Stimulated activated naive CD4-positive, alpha-beta T cell (primary cell): ENCODE measurements around the gene C2orf49.
"Not testable (repeated sequence)": the region's sequence is repeated elsewhere in the genome, so short reads cannot be mapped to it uniquely, and the experiment has no call there.

ENCODE experiments used
- DNase-seq, 6 experiments: peaks; one replicate each; lab custom pipeline; 2025; lab: John Stamatoyannopoulos, UW

Gene C2orf49

DNA sequence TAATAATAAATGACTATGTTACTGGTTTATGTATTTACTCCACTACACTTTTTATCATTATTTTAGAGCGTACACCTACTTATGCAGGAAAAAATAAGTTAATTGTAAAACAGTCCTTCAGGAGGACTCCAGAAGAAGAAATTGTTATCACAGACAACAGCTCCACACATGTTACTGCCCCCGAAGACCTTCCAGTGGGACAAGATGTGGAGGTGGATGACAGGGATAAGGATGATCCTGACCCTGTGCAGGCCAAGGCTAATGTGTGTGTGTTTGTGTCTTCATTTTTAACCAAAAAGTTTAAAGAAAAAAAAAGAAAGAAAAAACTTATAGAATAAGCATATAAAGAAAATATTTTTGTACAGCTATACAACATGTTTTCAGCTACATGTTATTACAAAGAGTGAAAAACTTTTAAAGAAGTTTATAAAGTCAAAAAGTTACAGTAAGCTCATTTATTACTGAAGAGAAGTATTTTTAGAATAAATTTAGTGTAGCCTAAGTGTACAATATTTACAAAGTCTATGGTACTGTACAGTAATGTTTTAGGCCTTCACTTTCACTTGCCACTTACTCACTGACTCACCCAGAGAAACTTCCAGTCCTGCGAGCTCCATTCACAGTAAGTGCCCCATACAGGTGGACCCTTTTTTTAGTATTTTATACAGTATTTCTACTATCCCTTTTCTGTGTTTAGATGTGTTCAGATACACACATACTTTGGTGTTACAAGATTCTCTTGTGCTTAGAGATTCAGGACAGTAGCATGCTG is 15.3 kb upstream of the C2orf49 start:
- DNase-seq = no peak

DNA sequence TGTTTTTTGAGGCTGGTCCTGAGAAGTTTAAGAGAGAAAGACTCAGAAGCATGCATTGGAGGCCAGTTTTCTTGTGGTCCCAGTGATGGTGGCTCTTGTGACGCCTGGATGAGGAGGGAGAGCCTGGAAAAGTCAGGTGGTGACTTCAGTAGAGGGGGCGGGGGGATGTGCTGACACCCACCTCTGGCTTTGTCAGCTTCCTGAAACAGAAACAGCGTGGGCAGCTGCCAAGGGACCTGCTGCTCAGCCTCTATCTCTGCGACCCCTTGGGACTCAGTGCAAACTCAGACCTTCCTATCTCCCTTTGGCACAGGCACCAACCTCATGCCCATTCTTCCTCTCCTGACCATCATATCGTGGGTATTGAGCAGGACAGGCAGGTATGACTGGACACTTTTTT is 14.2 kb upstream of the C2orf49 start:
- no peak for DNase-seq

GRCh38 chr2:105324101-105324500 is 13.2 kb upstream of the C2orf49 start:
- DNase-seq = no peak

- no peak for DNase-seq
Measured at GRCh38 chr2:105324732-105325131, 12.6 kb upstream of the C2orf49 start.

DNA sequence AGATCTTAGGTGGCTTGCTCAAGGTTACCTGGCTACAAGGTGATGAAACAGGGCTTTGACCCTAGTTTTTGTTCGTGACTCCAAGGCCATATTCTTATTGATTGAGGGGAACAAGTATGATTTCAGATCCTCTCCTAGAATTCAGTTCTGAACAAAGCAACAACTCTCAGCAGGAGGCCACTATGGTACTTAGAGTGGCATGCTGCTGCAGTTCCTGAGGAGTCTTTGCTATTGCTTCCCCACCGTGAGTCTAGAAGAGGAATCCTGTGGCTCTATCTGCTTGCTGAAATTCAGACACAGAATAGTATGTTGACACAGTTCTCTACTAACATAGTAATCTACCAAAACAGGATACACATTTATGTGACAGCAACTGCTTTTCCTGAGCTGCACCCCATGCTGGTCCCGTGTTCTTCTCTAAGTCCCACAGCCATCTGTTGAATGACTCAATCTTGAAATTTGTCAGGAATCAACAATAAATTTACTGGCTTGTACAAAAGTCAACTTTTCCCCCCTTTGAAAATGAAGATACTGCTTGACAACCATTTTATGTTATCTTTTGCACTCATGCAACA is 11.9 kb upstream of the C2orf49 start:
- DNase-seq = no peak

- DNase-seq = not testable (repeated sequence)
Measured at GRCh38 chr2:105327271-105327670, 10.1 kb upstream of the C2orf49 start.

DNA sequence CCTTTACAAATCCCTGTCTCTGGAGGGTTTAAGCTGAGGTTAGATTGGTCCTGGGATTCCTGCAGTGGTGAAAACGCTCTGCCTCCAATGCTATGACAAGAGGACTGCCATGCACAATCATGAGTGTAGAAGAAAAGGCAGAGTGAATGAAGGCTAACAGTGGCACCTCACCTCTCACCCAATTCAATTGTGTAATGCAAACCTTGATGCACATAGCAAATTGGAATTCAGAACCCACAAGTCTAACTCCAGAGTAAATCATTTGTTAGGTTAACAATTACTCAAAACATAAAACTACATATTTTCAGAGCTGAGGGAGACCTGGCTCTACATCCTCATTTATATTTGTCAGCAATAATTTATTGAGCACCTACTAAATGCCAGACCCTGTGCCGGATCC is 9.7 kb upstream of the C2orf49 start:
- no peak for DNase-seq

GRCh38 chr2:105328281-105329196 is 8.8 kb upstream of the C2orf49 start:
- peak in 2 of 6 experiments; percentile 9 to 37 for DNase-seq

- DNase-seq = peak in 2 of 6 experiments; percentile 44 to 45
Measured at GRCh38 chr2:105329197-105329554, 8.2 kb upstream of the C2orf49 start.

DNA sequence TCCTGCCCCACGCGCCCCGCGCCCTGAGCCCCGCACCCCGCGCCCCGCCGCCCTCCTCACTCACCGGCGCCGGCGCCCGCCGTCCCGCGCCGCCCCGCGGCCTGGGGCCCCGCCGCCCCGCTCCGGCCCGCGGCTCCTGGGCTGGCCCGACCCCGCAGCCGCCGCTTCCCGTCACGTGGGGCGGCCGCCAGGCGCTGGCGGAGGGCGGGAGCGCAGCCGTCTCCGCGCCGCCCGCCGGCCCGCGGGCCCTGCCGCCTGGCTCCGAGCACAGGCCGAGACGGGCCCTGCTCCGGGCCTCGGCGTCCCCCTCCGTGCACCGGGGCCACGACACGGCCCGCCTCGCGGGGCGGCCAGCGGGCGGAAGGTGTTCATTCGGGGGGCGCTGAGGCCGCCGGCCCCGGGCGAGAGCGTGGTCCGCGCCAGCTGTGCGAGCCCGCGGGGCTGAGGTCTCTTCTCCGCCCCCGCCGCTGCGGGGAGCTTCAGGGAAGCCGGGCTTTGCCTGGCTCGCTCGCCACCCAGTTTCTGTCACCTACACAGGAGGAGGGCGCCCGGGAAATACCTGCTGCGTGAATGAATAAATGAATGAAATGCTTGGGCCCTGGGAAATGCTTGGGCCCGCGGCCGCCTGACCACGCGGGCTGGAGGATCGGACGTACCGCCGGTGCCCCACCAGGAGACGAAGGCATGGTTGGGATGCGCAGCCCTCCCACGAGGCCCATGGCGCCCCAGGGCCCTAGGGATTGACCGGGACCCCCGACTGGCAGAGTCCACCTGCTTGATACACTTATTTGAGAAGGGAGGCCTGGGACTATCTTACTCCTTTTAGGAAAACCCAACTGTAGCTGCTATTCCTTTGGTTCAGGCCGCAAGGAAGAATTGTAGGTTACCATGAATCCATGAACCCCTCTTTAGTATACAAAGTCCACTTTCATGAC is 7.5 kb upstream of the C2orf49 start, which contains the start of gene TGFBRAP1:
TGFBRAP1 (minus strand) TSS at position 175 of the 935 bp plus-strand sequence. CDS start 21,434 bp downstream, outside the sequence.
- DNase-seq = peak; percentile 42 to 69 (median 58)

GRCh38 chr2:105330681-105331375 is 6.5 kb upstream of the C2orf49 start:
- DNase-seq = no peak

DNA sequence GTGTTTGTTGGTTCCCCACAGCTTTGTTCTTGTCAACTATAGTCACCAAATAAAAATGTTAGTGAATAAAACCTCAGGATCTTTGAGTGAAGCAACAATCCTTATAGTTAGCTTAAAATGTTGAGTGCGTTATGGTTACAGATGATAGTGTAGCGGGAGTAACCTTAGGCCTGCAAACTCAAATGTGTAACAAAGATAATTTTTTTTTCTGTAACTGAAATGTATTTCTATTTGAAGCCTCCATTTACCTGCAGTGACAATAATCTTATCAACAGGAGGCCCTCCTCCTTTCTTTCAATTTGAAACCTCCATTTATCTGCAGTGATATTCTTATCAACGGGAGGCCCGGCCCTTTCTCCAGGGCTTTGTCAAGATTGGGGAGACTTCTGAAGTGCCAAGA is 3.1 kb upstream of the C2orf49 start:
- no peak for DNase-seq

DNA sequence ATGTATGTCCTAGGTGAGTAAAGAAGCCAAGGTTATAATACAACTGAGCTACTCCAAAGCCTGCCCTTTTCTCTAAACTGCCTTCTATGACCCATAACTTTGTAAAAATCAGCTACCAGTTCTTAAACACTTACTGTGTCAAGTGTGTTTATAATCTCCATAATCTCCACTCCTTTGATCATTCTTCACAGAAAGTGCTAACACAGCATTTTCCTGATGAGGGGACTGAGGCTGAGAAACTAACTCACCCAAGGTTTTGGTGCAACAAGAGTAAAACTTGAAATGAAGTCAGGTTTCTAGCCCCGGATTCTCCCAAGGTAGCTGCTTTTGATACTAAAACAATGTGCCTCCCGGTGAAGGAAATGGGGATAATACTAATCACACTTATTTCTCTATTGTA is 1.9 kb upstream of the C2orf49 start:
- DNase-seq = no peak

GRCh38 chr2:105336786-105337121 is 586 bp upstream of the C2orf49 start:
- no peak for DNase-seq

- DNase-seq = peak in 1 of 6 experiments; percentile 31
Measured at GRCh38 chr2:105338020-105338385, 663 bp downstream of the C2orf49 start.

DNA sequence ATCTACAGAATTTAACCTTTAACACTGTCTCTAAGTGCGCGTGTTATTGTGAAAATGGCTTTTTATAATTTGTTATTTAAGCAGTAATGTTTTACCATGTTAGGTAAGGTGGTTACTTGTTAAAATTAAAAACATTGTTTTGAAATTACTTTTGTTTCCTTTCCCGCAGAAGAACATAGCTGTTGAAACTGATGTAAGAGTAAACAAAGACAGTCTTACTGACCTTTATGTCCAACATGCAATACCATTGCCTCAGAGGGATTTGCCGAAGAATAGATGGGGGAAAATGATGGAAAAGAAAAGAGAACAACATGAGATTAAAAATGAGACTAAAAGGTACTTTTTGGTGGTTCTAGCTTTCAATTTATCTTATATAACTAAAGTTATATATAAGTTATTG is 2.1 kb downstream of the C2orf49 start:
- DNase-seq = no peak

GRCh38 chr2:105344704-105345345 is 7.5 kb downstream of the C2orf49 start:
- peak in 2 of 6 experiments; percentile 48 to 52 for DNase-seq

- DNase-seq = no peak
Measured at GRCh38 chr2:105357122-105357521, 19.8 kb downstream of the C2orf49 start.

DNA sequence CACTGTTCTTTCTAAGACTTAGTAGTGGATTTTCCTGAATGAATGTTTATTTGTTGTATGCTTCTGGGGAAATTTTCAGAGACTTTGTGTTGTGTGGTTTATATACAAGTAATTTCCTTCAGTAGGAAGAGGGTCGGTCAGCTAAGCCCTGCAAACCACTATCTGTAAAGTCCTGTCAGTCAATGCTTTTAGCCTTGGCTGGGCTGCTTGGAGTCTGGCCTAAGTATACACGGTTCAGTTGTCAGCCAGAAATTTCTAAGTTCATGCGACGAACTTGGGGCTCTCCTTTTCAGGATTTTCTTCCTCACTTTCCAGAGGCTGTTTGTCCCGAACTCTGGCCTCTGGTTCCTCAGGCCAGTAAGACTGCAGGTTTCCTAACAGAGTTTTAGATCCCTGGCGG is 21.3 kb downstream of the C2orf49 start:
- no peak for DNase-seq

DNA sequence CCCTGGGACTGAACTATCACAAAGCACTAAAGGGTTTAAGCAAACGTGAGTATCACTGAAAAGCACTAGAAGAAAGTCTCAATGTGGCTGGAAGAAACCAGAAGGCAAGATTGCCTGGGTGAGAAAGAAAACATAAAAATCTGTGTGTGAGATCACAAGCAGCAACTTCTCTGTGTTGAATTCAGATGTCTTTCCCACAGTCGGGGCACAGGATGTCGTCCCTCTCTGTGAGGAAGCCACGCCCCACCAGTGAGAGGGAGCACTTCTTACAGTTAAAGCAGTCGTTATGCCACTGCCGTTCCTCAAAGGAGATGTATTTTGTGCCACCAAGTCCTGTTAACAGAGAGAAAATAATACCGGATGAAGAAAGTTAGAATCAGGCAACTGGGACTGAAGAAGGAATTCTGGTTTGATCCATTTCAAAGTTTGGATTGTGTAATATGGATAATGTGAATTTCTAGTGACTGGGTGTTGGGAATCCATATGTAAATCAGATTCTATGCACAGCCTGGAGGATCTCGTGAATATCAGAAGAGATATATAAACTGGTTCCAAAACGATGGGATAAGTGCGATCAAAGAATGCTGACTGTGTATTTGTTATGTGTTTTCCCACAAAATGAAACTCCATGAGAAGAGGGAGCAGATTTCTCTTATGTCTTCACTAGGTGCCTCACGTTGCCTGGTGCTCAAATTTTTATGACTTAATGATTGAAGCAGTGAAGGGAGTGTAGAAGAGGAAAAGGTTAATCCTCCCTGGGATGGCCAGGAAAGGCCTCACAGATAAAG is 24.0 kb downstream of the C2orf49 start:
- peak; percentile 14 to 65 (median 30) for DNase-seq
